SU-DHL-6 (cell line): Measurements from ENCODE around the gene TRIM29.

ENCODE experiments used
- CTCF ChIP-seq: fragments of 200-600 bp; sonication (generic); IDR thresholded peaks from one replicate; pipeline ENCODE4 v1.5.1; 2017; ENCODE audit warnings: antibody characterized with exemption, mild to moderate bottlenecking, low read length, moderate library complexity; ENCODE audit not compliant: insufficient read depth, poor library complexity, severe bottlenecking
- EZH2phosphoT487 ChIP-seq: fragments of 200-600 bp; sonication (generic), shearing (Covaris generic); conservative IDR thresholded peaks from 2 replicates; pipeline ENCODE4 v1.6.1; 2018; ENCODE audit warnings: mild to moderate bottlenecking, antibody characterized with exemption, low read length, moderate library complexity, mixed read lengths

DNA sequence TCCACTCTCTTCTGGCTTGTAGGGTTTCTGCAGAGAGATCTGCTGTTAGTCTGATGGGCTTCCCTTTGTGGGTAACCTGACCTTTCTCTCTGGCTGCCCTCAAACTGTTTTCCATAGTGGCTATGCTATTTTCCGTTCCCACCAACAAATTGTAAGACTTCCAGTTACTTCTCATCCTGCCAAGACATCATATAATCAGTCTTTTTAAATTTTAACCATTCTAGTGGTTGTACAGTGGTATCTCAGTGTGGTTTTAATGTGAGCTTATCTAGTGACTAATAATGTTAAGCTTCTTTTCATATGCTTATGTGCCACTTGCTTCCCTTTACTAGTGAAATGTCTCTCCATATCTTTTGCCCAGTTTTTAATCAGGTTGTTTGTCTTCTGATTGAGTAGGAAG is 13.6 kb upstream of the TRIM29 start:
- TF ChIP-seq EZH2phosphoT487: no peak
- TF ChIP-seq CTCF: no peak
